Measurements from ENCODE around the gene SEMA3A.
"Not testable (repeated sequence)": the region's sequence is repeated elsewhere in the genome, so short reads cannot be mapped to it uniquely, and the experiment has no call there.

The SEMA3A gene

DNA sequence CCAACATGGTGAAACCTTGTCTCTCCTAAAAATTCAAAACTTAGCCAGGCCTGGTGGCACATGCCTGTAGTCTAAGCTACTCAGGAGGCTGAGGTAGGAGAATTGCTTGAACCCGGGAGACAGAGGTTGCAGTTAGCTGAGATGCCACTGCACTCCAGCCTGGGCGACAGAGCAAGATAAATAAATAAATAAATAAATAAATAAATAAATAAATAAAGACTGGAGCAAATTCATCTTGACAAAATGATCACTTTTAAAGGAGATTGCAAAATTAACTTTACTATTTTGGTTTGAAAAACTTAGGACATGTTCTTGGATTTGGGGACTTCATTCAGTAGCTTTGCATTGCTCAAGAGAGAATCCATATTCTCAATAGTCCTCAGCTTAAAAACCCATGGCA lies 137.0 kb downstream of the SEMA3A start:
- no peak for DNase-seq

DNA sequence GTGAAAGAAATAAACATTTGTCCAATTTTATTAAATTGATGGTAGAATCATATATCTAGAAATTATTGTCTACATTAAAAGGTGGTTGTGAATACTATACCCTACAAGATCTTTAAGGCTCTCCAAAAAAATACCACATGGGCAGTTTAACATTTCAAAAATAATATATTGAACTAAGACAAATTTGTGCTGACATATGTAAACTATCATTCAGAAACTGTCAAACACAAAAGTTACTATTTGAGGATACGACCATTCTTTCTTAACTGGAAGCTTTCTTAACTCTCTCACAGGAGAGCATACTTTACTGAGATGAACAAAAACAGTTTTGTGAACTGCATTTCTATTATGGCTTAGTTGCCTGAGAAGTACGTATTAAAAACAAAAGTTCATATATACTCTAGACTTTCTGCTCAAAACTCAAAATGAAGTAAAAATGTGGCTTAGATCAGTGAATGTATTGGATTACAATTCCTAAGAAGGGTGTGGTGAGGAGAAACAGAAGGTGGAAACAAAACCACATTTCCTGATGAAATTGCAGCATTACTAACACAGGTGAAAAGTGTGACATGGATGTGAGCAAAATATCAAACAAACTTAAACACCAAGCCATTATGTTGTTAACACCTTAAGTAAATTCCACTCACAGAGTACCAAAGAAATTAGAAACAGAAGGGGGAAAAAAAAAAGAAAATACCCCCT lies 138.5 kb downstream of the SEMA3A start:
- no peak for DNase-seq

DNA sequence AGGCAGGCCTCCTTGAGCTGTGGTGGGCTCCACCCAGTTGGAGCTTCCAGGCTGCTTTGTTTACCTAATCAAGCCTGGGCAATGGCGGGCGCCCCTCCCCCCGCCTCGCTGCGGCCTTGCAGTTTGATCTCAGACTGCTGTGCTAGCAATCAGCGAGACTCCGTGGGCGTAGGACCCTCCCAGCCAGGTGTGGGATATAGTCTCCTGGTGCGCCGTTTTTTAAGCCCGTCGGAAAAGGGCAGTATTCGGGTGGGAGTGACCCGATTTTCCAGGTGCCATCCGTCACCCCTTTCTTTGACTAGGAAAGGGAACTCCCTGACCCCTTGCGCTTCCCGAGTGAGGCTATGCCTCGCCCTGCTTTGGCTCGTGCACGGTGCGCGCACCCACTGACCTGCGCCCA lies 139.4 kb downstream of the SEMA3A start:
- DNase-seq, result not testable (repeated sequence)

DNA sequence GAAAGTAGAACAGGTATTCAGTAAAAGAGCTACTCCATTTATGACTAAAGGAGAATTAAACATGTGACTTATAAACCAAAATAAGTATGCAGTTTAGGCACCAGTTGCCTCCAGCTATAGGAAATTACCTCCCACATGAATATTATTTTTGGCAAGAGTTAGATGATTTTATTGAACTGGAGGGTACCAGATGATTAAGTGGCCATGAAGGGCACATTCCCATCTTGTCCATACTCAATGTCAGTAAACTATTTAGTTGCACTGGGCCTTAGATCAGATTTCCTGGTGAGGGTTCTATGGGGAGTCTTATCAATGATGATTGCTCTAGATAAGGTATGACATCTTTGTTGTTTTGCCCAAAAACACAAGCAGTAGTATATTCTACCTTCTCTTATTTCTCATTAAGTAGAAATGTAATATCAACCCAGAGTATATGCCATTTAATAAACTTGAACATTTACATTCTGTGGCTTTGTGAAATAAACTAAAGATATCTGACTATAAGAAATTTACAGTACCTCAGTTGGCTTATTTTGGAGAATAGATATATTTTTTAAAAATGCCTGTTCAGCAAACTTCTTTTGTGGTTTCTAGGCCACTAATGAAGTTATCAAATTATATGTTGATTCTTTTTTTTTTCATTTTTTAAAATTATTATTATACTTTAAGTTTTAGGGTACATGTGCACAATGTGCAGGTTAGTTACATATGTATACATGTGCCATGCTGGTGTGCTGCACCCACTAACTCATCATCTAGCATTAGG lies 145.3 kb downstream of the SEMA3A start:
- DNase-seq, result no peak

DNA sequence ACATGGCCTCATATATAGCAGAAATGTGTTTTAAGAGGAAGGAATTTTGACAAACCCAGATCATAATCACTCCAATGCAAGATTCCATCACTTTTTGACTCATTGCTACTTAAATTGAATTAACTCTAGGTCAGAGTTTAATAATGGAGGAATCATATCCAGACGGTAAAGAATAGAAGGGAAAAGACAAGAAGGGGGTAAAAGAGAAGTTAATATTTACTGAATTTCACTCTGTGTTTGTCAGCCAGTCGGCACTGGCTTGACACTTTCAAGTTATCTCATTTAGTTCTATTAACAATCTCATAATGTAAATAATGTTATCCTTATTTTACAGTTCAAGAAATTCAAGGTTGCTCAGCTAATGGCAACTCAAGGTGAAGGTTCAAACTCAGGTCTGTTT lies 147.5 kb downstream of the SEMA3A start:
- DNase-seq, result no peak

DNA sequence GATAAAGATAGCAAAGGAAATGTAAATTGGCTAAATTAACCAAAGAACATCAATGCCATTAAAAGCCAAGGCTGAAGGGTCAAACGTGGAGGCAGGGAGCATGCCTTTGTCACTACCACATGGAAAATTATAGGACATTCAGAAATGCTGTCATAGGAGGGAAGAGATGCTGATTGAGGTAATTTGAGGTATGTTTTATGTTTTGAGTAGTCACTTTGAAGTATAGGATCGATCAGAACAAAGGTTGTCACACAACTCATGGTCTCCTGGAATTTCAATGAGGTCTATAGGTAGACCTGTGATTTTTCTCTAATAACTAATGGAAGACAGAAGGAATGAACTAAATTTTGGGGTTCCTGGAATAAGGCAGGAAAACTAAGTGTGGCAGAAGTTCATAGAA lies 149.8 kb downstream of the SEMA3A start:
- DNase-seq, result no peak

DNA sequence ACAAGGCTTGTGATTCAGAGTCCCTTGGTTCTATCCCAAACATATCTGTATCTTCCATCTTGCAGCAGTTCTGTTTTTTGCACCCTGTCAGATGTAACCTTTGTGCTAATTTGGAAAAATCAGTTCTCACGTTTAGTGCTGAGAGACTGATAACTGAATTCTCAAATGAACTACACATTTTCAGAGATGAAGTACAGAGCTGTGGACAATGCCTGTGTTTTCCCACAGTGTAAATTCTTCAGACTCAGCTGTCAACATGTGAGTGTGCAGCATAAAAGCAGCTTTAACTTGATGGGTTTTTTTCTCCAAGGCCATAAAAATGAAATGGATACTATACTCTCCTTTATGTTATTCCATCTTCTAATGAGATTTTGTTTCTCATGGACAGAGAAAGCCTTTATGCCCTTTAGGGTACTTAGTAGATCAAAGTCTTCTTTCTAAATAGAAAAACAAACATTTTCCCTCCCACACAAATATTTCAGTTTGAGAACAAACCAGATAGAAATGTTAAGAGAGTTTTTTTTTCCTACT lies 150.9 kb downstream of the SEMA3A start:
- no peak for DNase-seq

DNA sequence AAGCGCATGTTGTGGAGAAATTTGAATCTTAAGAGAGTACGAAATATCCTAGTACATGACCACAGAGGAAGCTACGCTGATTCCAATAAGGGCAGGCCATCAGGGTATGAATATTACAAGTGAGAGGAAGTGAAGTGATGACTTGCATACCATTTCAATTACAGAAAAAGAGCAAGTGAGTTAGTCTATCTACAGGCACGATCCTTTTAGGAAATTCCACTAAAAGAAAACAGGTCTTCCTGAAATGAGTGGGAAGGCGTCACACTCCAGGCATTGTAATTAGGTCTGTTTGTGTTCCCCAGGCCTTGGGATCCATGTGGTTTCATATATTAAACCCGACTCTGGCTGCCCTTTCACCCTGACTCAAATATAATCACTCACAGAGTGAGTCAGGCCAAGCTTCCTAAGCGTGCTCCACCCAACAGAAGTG lies 152.5 kb downstream of the SEMA3A start:
- no peak for DNase-seq

DNA sequence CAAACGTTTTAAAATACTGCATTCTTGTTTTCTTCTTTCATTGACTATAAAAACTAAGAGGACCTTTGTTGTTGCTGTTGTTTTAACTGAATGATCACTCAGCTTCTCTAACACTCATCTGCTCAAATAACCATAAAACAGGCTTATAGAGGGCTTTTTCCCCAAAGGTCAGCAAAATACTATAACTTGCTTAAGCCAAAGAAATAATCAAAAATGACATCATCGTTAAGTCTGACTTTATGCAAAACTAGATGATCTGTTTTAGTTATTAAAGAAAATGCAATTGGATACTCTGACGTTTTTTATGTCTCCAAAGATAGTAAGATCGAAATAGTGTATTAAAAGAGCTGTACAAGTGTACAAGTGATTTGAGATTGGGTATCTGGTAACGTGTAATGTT lies 152.9 kb downstream of the SEMA3A start:
- no peak for DNase-seq

DNA sequence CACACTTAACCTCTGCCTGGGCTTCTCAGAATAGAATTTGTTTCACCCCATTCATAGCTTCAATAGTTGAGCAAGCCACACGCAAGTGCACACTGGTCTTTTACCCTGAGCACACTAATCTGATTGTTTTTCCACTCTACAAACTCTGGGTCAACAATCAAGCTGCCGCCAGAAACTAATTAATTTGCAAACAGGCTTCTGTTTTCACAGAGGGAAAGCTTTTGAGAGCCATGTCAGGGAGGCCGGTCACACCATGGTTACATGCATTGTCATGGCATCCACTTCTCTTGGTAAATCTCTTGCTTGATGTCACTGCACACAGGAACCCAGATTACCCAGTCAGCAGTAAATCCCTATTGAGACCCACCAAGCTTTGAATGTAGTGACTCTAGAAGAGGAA lies 154.2 kb downstream of the SEMA3A start:
- no peak for DNase-seq

DNA sequence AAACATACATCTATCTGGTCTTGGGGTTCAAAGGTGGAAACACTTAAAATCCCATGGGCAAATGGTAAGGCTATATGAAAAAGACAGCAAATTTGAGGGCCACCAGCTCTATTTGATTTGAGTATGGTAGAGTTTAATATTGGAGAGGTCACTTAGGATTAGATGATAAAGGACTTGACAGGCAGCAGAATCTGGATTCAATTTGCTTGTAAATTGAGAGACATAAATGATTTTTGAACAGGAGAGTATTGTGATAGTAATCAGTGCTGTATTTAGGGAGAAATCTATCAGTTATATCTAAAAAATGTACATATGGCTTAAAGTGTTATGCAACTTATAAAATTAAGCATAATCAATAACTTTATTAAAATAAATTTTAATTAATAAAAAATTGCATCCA lies 155.2 kb downstream of the SEMA3A start:
- no peak for DNase-seq

DNA sequence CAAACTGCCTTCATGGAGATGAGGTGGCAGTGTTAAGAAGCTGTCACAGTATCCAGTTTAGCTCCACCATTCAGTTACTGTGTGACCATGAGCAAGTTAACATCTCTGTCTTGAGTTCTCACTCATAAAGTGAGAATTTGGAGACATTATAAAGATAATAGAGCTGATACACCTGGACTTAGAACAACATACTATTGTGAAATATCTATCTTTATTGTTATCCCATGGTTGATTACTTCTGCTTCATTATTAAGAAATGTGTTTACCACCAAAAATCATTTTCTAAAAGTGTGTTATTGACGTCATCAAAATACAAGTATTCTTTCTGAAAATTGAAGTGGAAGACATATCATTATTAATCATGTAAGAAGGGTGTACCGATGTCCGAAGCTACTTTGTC lies 166.9 kb downstream of the SEMA3A start:
- DNase-seq, result no peak

DNA sequence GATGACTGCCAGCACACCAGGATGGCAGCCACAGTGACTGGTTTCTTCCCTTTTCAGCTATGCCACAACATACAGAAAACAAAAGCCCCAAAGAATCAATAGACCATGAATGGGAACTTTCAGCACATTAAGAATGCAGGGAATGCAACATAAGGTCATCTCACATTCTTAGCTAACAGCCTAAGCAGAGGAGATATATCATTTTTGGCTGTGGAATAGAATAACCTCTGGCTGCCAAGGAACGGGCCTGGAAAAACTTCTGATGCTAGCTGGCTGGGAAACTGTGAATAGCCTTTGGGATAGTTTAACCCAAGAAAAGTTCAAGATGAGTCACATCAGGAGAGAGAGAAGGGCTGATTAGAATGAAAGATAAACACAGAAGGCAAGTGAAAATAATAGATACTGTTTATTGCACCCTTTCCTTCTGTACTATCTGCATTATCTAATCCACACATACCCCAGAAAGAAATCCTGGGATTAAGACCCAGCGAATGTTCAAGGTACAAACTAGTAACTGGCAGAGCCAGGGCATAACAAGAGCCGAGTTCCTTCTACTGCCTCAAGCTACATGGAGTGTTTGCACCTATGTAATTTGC lies 169.2 kb downstream of the SEMA3A start:
- DNase-seq, result no peak

DNA sequence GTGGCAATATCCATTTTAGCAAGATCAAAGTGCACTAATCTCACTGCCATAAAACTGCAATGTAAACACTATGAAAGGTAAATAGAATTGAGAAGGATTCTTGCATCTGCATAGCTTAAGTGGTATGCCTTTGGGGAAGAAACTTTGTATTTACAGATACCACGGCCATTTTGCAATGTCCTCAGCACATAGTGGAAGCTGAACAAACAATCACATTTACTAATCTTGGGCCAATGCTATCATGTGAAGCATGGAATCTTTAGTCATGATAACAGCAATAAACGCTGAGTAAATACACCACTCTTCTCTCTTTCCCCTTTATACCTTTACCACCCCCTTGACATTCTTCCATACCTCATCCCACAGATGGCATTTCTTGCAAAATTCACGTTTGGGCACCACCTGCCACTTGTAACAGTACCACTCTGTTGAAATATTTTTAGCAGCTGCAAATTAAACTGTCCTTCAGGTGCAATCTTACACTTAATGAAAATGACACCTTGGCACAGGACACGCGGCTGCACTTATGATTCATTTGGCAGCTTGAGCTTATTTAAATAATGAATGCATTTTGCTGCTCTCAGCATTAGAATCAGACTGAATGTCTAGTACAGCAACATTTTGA lies 171.8 kb downstream of the SEMA3A start:
- no peak for DNase-seq

DNA sequence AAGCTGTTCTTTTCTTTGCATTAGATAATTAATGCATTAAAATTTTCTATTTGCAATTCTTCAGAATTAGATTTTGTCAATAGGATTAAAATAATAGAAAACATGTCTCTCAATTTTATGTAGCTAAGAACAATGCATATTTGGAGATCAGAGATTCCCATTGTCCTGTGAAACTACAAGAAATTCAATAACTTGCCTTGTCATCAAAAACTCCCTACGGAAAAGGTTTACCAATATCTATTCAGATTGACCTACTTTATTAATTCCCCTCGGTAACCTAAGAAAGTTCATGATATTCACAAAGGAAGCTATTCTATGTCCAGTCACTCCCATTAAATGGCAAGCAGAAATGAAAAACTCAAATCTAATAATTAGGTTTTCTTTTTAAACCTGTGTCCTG lies 172.6 kb downstream of the SEMA3A start:
- no peak for DNase-seq

DNA sequence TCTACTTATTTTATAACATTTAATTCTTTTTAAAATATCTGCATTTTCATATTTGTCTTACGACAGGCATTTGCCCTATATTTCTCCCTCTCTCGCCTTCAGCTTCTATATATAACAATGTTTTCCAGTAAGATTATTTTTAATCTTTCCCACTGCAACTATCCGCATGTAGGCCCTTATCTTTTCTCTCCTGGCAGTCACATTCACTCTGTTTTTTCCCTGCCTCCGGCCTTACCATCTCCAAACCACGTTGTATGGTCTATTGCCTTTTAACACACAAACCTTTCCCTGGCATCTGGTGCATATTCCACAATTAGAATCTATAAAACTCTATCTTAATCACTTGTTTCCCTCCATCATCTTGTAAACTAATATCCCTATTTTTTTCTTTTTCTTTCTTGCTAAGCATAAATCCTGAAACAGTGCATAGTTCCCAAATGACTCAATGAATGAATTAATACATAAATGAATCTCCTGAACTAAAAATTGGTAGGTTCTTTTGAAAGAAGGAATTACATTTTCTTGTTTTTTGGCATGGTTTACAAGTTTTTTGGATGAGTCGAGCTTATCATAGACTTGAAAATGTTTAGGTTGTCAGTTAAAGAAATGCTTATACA lies 173.2 kb downstream of the SEMA3A start:
- DNase-seq, result no peak

DNA sequence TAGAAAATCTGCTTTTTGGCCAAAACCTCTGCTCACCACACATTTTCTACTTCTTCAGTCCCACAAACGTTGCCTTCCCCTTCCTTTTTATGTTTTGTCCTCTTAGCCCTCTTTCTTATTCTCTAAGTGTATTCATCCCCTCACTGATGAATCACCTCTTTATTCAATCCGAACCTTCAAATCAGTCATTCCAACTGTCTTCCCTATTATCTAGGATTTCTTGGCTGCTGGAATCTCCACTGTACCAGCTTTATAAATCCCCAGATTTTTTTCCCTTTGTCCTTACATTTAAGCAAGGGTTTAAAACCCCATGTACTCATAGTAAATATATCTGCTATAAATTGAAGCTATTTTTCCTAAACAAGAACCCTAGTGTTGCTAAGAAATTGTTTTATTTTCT lies 176.9 kb downstream of the SEMA3A start:
- no peak for DNase-seq

DNA sequence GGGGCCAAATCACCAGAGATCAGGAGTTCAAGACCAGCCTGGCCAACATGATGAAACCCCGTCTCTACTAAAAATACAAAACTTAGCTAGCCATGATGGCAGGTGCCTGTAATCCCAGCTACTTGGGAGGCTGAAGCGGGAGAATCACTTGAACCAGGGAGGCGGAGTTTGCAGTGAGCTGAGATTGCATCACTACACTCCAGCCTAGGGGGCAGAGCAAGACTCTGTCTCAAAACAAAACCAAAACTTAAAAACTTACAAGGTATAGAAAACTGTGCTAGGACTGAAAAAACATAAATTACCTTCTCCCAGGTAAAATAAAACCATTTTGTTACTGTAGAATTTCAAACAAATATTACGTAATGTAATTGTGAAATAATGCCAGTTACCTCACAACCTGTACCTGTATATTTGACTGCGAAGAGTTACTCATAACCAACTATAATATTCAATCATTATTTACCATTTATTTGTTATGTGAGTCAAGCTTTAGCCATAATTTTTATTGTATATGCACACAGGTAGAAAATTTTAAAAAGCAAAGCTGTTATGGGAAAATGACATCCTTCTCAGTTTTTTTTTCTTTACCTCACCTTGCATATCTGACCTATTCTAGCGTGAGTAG lies 180.9 kb downstream of the SEMA3A start:
- DNase-seq, result no peak

DNA sequence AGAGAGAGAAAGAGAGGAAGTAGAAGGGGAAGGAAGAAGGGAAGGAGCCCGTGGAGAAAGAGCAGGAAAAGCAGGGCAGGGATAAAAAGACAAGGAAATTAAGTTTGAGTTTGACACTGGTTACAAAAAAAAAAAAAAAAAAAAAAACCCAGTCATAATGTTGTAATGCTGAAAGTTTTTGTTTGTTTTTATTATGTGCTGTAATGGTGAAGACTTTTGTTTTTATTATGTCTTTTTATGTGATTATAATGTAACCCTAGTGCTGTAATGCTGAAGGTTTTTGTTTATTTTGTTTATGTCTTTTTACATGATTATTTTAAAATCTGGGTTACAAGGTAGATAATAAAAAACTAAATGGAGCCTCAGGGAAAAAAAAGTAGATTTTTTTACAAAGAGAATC lies 184.8 kb downstream of the SEMA3A start:
- DNase-seq, result no peak

DNA sequence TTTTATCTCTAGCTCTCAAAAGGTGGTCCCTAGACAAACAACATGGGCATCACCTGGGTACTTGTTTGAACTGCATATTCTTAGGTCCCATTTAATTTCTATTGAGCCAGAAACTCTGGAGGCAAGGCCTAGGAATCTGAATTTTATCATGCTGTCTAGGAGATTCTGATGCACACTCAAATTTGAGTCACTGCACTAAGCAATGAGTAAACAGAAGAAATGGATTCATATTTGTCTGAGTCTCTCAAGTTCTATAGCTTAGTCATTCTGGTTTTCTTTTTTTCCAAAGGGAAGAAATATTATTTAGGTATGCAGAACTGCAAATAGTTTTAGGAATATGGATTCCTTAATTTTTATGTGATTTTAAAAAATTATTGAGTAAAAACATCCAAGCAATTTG lies 185.5 kb downstream of the SEMA3A start:
- DNase-seq, result no peak

DNA sequence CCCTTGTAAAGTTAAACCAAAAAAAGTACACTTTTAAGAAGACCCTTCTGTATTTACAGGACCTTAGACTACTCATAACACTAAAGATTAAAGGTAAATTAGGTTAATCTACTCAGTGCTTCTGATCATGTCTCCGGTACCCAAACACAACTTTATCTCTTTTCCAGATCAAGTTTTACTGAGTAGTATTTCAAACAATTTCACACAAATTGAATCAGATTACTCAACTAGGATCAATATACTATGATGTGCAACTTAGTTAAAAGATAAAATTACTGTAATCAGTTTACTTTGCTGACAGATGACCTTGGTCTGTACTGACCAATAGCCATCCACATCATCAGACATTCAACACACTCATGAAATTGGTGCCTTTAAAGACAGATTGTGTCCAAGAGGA lies 191.4 kb downstream of the SEMA3A start:
- no peak for DNase-seq

DNA sequence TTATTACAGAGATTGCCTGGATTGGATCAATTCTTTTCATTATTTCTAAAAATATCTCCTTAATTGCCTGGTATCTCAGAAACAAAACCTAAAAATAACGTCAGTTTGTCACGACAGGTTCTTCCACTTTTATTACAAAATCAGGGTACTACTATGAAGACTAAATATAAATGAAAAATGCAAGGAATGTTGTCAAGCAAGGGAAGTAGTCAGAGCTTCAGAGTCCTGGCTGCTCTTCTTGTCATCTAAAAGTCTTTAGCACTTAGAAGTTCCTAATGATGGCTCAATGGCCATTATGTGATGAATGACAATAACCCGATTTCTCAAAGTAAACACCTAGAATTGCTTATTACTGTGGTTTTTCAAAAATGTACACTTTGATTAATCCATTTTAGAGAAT lies 192.2 kb downstream of the SEMA3A start:
- no peak for DNase-seq

DNA sequence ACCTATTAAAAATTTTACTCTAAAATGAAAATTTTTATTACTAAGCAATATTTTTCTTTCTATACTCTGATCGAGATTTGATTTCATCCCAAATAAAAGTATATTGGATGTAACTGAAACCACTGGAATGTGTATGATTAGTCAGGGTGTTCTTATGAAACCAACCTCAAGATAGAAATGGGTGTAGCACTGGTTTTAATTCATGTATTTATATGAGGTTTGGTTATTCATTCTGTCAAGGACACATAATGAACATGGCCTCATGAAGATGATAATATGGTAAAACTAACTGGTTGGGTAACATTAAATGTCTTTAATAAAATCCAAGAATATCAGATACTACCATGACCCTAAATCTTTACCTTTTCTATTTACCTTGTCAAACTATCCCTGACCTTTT lies 197.7 kb downstream of the SEMA3A start:
- no peak for DNase-seq

All from CD4-positive, alpha-beta T cell treated with Interleukin-10 for 1 hour (primary cell).